ENCODE measurements around the gene HAGHL.

The HAGHL gene

GRCh38 chr16:778447-778846 is 51.5 kb downstream of the HAGHL start:
- H3K4me3 ChIP-seq (ENCODE audit: low read depth in 1 of 2, low read length in 2 of 2): no peak overlapping the region
- no peaks in the 10 kb centered on the region for H3K9me3 ChIP-seq (ENCODE audit: low read length)
- H3K27me3 ChIP-seq (ENCODE audit: control insufficient read depth in 1 of 2, insufficient read depth in 2 of 2, low read length in 2 of 2): peaks cover 0 to 64% of the 10 kb centered on the region in 2 donors
- no peaks in the 10 kb centered on the region for H3K36me3 ChIP-seq (ENCODE audit: insufficient read depth, low read length)
- H3K9ac ChIP-seq (ENCODE audit: low read length): no peak overlapping the region
- H3K4me1 ChIP-seq (ENCODE audit: insufficient read depth, low read length): no peaks in the 10 kb centered on the region
- H3K27ac ChIP-seq (ENCODE audit: low read depth, low read length): no peak overlapping the region

- no peak overlapping the region for H3K9ac ChIP-seq (ENCODE audit: low read length)
- no peaks in the 10 kb centered on the region for H3K36me3 ChIP-seq (ENCODE audit: insufficient read depth, low read length)
- H3K4me3 ChIP-seq (ENCODE audit: low read depth in 1 of 2, low read length in 2 of 2): no peak overlapping the region
- H3K27ac ChIP-seq (ENCODE audit: low read depth, low read length): no peak overlapping the region
- H3K9me3 ChIP-seq (ENCODE audit: low read length): no peaks in the 10 kb centered on the region
- peaks cover 0 to 68% of the 10 kb centered on the region in 2 donors for H3K27me3 ChIP-seq (ENCODE audit: control insufficient read depth in 1 of 2, insufficient read depth in 2 of 2, low read length in 2 of 2)
- no peaks in the 10 kb centered on the region for H3K4me1 ChIP-seq (ENCODE audit: insufficient read depth, low read length)
These were observed 52.1 kb downstream of the HAGHL start for GRCh38 chr16:778909-779527.

Data from muscle layer of colon (tissue), 2 donors.